HG03139 (cell line): ENCODE data around the gene RAB20.
"Not testable (repeated sequence)": the region's sequence is repeated elsewhere in the genome, so short reads cannot be mapped to it uniquely, and the experiment has no call there.

Experiments
- ATAC-seq: cut with Tn5 transposase; IDR thresholded peaks from one replicate; pipeline ENCODE4 v1.9.1; 2021; ENCODE audit not compliant: unreplicated experiment

RAB20 gene

GRCh38 chr13:110555601-110556223, 5.8 kb downstream of the RAB20 start:
- ATAC-seq: peak; percentile 49

- no peak for ATAC-seq
These were observed 6.6 kb downstream of the RAB20 start for GRCh38 chr13:110554946-110555345.

- ATAC-seq: no peak
These were observed 7.2 kb downstream of the RAB20 start for GRCh38 chr13:110554227-110554836.

GRCh38 chr13:110553417-110553816, 8.1 kb downstream of the RAB20 start:
- ATAC-seq: no peak

GRCh38 chr13:110552767-110553166, 8.8 kb downstream of the RAB20 start:
- ATAC-seq: no peak

- no peak for ATAC-seq
These were observed 10.2 kb downstream of the RAB20 start for GRCh38 chr13:110551284-110551683.

GRCh38 chr13:110549795-110550160, 11.7 kb downstream of the RAB20 start:
- ATAC-seq: no peak

- ATAC-seq: no peak
These were observed 12.4 kb downstream of the RAB20 start for GRCh38 chr13:110548891-110549794.

- ATAC-seq: no peak
These were observed 14.6 kb downstream of the RAB20 start for GRCh38 chr13:110546926-110547325.

- ATAC-seq: no peak
These were observed 15.1 kb downstream of the RAB20 start for GRCh38 chr13:110546378-110546777.

GRCh38 chr13:110542169-110542796, 19.2 kb downstream of the RAB20 start:
- no peak for ATAC-seq

- ATAC-seq: no peak
These were observed 20.0 kb downstream of the RAB20 start for GRCh38 chr13:110541526-110541920.

- no peak for ATAC-seq
These were observed 20.5 kb downstream of the RAB20 start for GRCh38 chr13:110540871-110541525.

- no peak for ATAC-seq
These were observed 21.6 kb downstream of the RAB20 start for GRCh38 chr13:110539894-110540293.

- ATAC-seq: peak; percentile 53
These were observed 22.9 kb downstream of the RAB20 start for GRCh38 chr13:110538632-110539031.

- ATAC-seq: no peak
These were observed 25.4 kb downstream of the RAB20 start for GRCh38 chr13:110536006-110536693.

GRCh38 chr13:110535526-110535925, 26.0 kb downstream of the RAB20 start:
- ATAC-seq: no peak

- ATAC-seq: no peak
These were observed 27.5 kb downstream of the RAB20 start for GRCh38 chr13:110533771-110534670.

- ATAC-seq: not testable (repeated sequence)
These were observed 29.3 kb downstream of the RAB20 start for GRCh38 chr13:110532258-110532657.
